ENCODE measurements around the gene KLHDC7B.

KLHDC7B gene

GRCh38 chr22:50526834-50527801 lies 18.6 kb upstream of the KLHDC7B start:
- peak overlapping the region; percentile 78 for H3K4me3 ChIP-seq (replicated peaks; ENCODE audit: low read depth, low read length)
- TF ChIP-seq CTCF (IDR thresholded peaks at IDR 0.05; ENCODE audit: insufficient read depth, low read length, poor library complexity, severe bottlenecking): no peak
- peak; percentile 80 for DNase-seq (ENCODE audit: extremely low read depth, insufficient read length)
- H3K27me3 ChIP-seq (replicated peaks; ENCODE audit: control insufficient read depth, insufficient read depth, low read length): no peaks in the 10 kb centered on the region
- H3K36me3 ChIP-seq (ENCODE audit: control insufficient read depth, insufficient read depth, low read length): peaks cover 21% of the 10 kb centered on the region

GRCh38 chr22:50527921-50528681 lies 17.6 kb upstream of the KLHDC7B start:
- Histone ChIP-seq H3K36me3 (ENCODE audit: control insufficient read depth, insufficient read depth, low read length) (peaks cover 12% of the 10 kb centered on the region), H3K4me3 (replicated peaks; ENCODE audit: low read depth, low read length) (no peak overlapping the region), H3K27me3 (replicated peaks; ENCODE audit: control insufficient read depth, insufficient read depth, low read length) (no peaks in the 10 kb centered on the region)
- no peak for TF ChIP-seq CTCF (IDR thresholded peaks at IDR 0.05; ENCODE audit: insufficient read depth, low read length, poor library complexity, severe bottlenecking)
- peak; percentile 19 for DNase-seq (ENCODE audit: extremely low read depth, insufficient read length)

GRCh38 chr22:50528682-50529415 lies 16.9 kb upstream of the KLHDC7B start:
- Histone ChIP-seq H3K27me3 (replicated peaks; ENCODE audit: control insufficient read depth, insufficient read depth, low read length) (no peaks in the 10 kb centered on the region), H3K36me3 (ENCODE audit: control insufficient read depth, insufficient read depth, low read length) (peaks cover 5% of the 10 kb centered on the region), H3K4me3 (replicated peaks; ENCODE audit: low read depth, low read length) (peak overlapping the region; percentile 90)
- DNase-seq (ENCODE audit: extremely low read depth, insufficient read length): peak; percentile 54
- no peak for TF ChIP-seq CTCF (IDR thresholded peaks at IDR 0.05; ENCODE audit: insufficient read depth, low read length, poor library complexity, severe bottlenecking)

- Histone ChIP-seq H3K36me3 (ENCODE audit: control insufficient read depth, insufficient read depth, low read length) (no peaks in the 10 kb centered on the region), H3K4me3 (replicated peaks; ENCODE audit: low read depth, low read length) (peak overlapping the region; percentile 90), H3K27me3 (replicated peaks; ENCODE audit: control insufficient read depth, insufficient read depth, low read length) (no peaks in the 10 kb centered on the region)
- no peak for TF ChIP-seq CTCF (IDR thresholded peaks at IDR 0.05; ENCODE audit: insufficient read depth, low read length, poor library complexity, severe bottlenecking)
- DNase-seq (ENCODE audit: extremely low read depth, insufficient read length): no peak
These were observed 16.2 kb upstream of the KLHDC7B start for GRCh38 chr22:50529416-50529896.

- H3K4me3 ChIP-seq (replicated peaks; ENCODE audit: low read depth, low read length): peak within 1 kb of the TSS; percentile 90
- H3K27me3 ChIP-seq (replicated peaks; ENCODE audit: control insufficient read depth, insufficient read depth, low read length): no peaks in the 10 kb centered on the region
- H3K36me3 ChIP-seq (ENCODE audit: control insufficient read depth, insufficient read depth, low read length): no peaks in the 10 kb centered on the region
- TF ChIP-seq CTCF (IDR thresholded peaks at IDR 0.05; ENCODE audit: insufficient read depth, low read length, poor library complexity, severe bottlenecking): no peak
- DNase-seq (ENCODE audit: extremely low read depth, insufficient read length): peak; percentile 89
These were observed 15.7 kb upstream of the KLHDC7B start, which contains the start of gene TYMP for GRCh38 chr22:50529897-50530579. TYMP (minus strand) TSS chr22:50530012; CDS start chr22:50529709, 303 bp downstream.
